B cell (primary cell): ENCODE data around the gene LMAN2. TPM values are rescaled to one million over a fixed set of nuclear protein-coding genes. Genes with fewer than 3 reads are reported as not detected.

Source experiments
- ATAC-seq: fragments of 200-7000 bp; cut with Tn5 transposase; one replicate; pipeline ENCODE4 v1.10.0; 2021; ENCODE audit warnings: low read depth, mild to moderate bottlenecking, moderate number of reproducible peaks, moderate library complexity
- CTCF ChIA-PET: fragments of 350-600 bp; sonication (Branson Sonifier 250); formaldehyde crosslinking; loops from one replicate; lab custom pipeline; 2021; ENCODE audit warnings: antibody characterized with exemption, inconsistent platforms; lab: Charles Lee
- POLR2A ChIA-PET: fragments of 350-600 bp; sonication (Branson Sonifier 250); formaldehyde crosslinking; loops from one replicate; lab custom pipeline; 2021; ENCODE audit warnings: antibody characterized with exemption; lab: Charles Lee
- DNase-seq: peaks from one replicate; pipeline ENCODE4 v3.0.0; 2013
- H2AFZ ChIP-seq: 2 replicates; pipeline ENCODE4 v1.6.1; 2012; ENCODE audit warnings: mild to moderate bottlenecking, low read depth, low read length; ENCODE audit not compliant: insufficient read depth, poor library complexity, severe bottlenecking
- H3K27ac ChIP-seq, 2 donors: 1 replicate in 1 of 2; 2 replicates in 1 of 2; pipeline ENCODE4 v1.5.1; 2012 to 2013; ENCODE audit warnings: low read length in 2 of 2, mild to moderate bottlenecking in 2 of 2, moderate library complexity in 1 of 2
- H3K27me3 ChIP-seq, 4 experiments: fragments of 200-600 bp in 1 of 4; sonication (generic) in 1 of 4; replicated peaks in 1 of 4; 1 replicate in 2 of 4; 2 replicates in 2 of 4; pipeline versions ENCODE4 v1.6.1 to v1.7.0; 2013 to 2016; ENCODE audit warnings: low read length in 3 of 4, mild to moderate bottlenecking in 2 of 4, mixed read lengths in 1 of 4, moderate library complexity in 1 of 4; ENCODE audit not compliant: insufficient read depth in 4 of 4, control insufficient read depth in 3 of 4; ENCODE audit errors: control extremely low read depth in 1 of 4
- H3K36me3 ChIP-seq, 2 experiments: replicated peaks in 1 of 2; 1 replicate in 1 of 2; 2 replicates in 1 of 2; pipeline versions ENCODE4 v1.6.1 to v1.7.1; 2013; ENCODE audit warnings: low read length in 1 of 2; ENCODE audit not compliant: insufficient read depth in 2 of 2, control insufficient read depth in 1 of 2; ENCODE audit errors: control extremely low read depth in 1 of 2, extremely low read depth in 1 of 2
- H3K4me1 ChIP-seq, 2 donors: fragments of 200-600 bp in 1 of 2; sonication (generic) in 1 of 2; 1 replicate in 1 of 2; 2 replicates in 1 of 2; pipeline versions ENCODE4 v1.5.1 to v1.6.1; 2013 to 2017; ENCODE audit warnings: low read length in 2 of 2; ENCODE audit not compliant: control insufficient read depth in 2 of 2, insufficient read depth in 2 of 2
- H3K4me2 ChIP-seq: replicated peaks from 2 replicates; pipeline ENCODE3; 2012; ENCODE audit warnings: mild to moderate bottlenecking, low read depth, low read length; ENCODE audit not compliant: poor library complexity, severe bottlenecking
- H3K4me3 ChIP-seq, 5 experiments: fragments of 200-600 bp in 1 of 5; sonication (generic) in 1 of 5; 1 replicate in 3 of 5; 2 replicates in 2 of 5; pipeline versions ENCODE4 v1.5.1 to v1.7.0; 2011 to 2016; ENCODE audit warnings: low read length in 4 of 5, mild to moderate bottlenecking in 4 of 5, low read depth in 2 of 5, control low read depth in 1 of 5, moderate library complexity in 1 of 5; ENCODE audit not compliant: insufficient read depth in 1 of 5; ENCODE audit errors: control extremely low read depth in 1 of 5, extremely low read depth in 1 of 5
- H3K79me2 ChIP-seq: fragments of 200-600 bp; sonication (generic); one replicate; pipeline ENCODE4 v1.6.0; 2016; ENCODE audit warnings: low read length; ENCODE audit not compliant: control insufficient read depth, insufficient read depth
- H3K9ac ChIP-seq: fragments of 200-600 bp; sonication (generic); 2 replicates; pipeline ENCODE4 v1.6.1; 2017; ENCODE audit warnings: mild to moderate bottlenecking, low read length, moderate library complexity
- H3K9me3 ChIP-seq, 3 donors: one replicate each; pipeline versions ENCODE4 v1.6.1 to v1.7.1; 2013; ENCODE audit warnings: low read length in 2 of 3; ENCODE audit not compliant: control insufficient read depth in 2 of 3, insufficient read depth in 1 of 3; ENCODE audit errors: control extremely low read depth in 1 of 3
- H4K20me1 ChIP-seq: 2 replicates; pipeline ENCODE4 v1.6.0; 2012; ENCODE audit warnings: mild to moderate bottlenecking, low read length; ENCODE audit not compliant: insufficient read depth, control insufficient read depth, poor library complexity, severe bottlenecking
- H3K27ac Mint-ChIP-seq: one replicate; pipeline ENCODE4 v1.8.0; 2021; ENCODE audit warnings: mixed read lengths
- H3K27me3 Mint-ChIP-seq: one replicate; pipeline ENCODE4 v1.8.0; 2021; ENCODE audit warnings: mixed read lengths
- H3K4me1 Mint-ChIP-seq: one replicate; pipeline ENCODE4 v1.8.0; 2021; ENCODE audit warnings: mixed read lengths
- H3K4me3 Mint-ChIP-seq: one replicate; pipeline ENCODE4 v1.8.0; 2021; ENCODE audit warnings: mixed read lengths
- H3K9me3 Mint-ChIP-seq: one replicate; pipeline ENCODE4 v1.8.0; 2022; ENCODE audit warnings: mixed read lengths; ENCODE audit not compliant: insufficient read depth
- EZH2 ChIP-seq: IDR thresholded peaks from 2 replicates; pipeline ENCODE4 v1.6.1; 2012; ENCODE audit warnings: borderline replicate concordance, low read depth, mild to moderate bottlenecking, moderate library complexity, low read length; ENCODE audit not compliant: insufficient read depth, poor library complexity, severe bottlenecking
- WGBS: methylation state at CpG from one replicate; pipeline ENCODE4 v1.1.5; 2013; ENCODE audit warnings: missing lambda C conversion rate; ENCODE audit not compliant: insufficient coverage; 5-methylcytosine and 5-hydroxymethylcytosine counted together
- intact Hi-C: fragments of 100-400 bp; cut with micrococcal nuclease; formaldehyde crosslinking; loops from one replicate; pipeline ENCODE4 v1.10.0; 2022
- polyA plus RNA-seq: library from polyadenylated mRNA; depleted of rRNA; stranded (reverse); fragments of >200 nt; gene quantifications from 2 replicates; pipeline ENCODE4 v1.2.3, GENCODE V29; 2012
- total RNA-seq, 2 donors: library from RNA; stranded (reverse); fragments of 120-200 nt in 1 of 2; gene quantifications; 1 replicate in 1 of 2; 2 replicates in 1 of 2; pipeline versions ENCODE4 v1.2.3 to v1.2.4, GENCODE V29; 2013 to 2022
- TF ChIP-seq, protein P1 (sequence below): fragments of 200-600 bp; IDR thresholded peaks from one replicate; pipeline ENCODE4 v1.8.0; 2022; ENCODE audit warnings: antibody characterized with exemption, mild to moderate bottlenecking

LMAN2 gene
- total and polyA plus RNA-seq, 2 donors (not counting 1 experiment from before 2014, with no cell fraction given): 99.4 to 123 TPM

DNA sequence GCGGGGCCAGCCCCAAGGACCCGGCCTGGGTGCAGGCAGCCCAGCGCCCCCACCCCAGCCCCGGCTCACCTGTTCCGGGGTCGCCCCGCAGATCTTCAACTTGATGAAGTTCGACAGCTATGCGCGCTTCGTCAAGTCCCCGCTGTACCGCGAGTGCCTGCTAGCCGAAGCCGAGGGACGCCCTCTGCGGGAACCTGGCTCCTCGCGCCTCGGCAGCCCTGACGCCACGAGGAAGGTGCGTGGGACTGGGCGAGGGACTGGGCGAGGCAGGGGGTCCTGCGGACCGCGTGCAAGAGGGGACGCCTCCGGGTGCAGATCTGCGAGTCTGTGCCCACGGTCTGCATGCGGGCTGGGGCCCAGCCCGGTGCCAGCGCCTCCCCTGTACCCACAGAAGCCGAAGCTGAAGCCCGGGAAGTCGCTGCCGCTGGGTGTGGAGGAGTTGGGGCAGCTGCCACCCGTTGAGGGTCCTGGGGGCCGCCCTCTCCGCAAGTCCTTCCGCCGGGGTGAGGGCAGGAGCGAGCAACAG, 15.9 kb upstream of the LMAN2 start:
- no peak overlapping the region for H3K9ac ChIP-seq
- peaks cover 96% of the 10 kb centered on the region for H4K20me1 ChIP-seq
- no peak overlapping the region for H3K27ac Mint-ChIP-seq
- no peak for TF ChIP-seq EZH2
- TF ChIP-seq, protein P1, sequence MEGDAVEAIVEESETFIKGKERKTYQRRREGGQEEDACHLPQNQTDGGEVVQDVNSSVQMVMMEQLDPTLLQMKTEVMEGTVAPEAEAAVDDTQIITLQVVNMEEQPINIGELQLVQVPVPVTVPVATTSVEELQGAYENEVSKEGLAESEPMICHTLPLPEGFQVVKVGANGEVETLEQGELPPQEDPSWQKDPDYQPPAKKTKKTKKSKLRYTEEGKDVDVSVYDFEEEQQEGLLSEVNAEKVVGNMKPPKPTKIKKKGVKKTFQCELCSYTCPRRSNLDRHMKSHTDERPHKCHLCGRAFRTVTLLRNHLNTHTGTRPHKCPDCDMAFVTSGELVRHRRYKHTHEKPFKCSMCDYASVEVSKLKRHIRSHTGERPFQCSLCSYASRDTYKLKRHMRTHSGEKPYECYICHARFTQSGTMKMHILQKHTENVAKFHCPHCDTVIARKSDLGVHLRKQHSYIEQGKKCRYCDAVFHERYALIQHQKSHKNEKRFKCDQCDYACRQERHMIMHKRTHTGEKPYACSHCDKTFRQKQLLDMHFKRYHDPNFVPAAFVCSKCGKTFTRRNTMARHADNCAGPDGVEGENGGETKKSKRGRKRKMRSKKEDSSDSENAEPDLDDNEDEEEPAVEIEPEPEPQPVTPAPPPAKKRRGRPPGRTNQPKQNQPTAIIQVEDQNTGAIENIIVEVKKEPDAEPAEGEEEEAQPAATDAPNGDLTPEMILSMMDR: no peak
- H3K27ac ChIP-seq: no peak overlapping the region
- no peaks in the 10 kb centered on the region for H3K9me3 ChIP-seq
- no peaks in the 10 kb centered on the region for H3K9me3 Mint-ChIP-seq
- H3K4me1 ChIP-seq: peaks cover 39 to 55% of the 10 kb centered on the region in 2 donors
- no peak overlapping the region for H3K4me3 Mint-ChIP-seq
- ChIA-PET CTCF (interaction anchor here (0.9 to 1.2 kb wide), 2 partner anchors 23 to 254 kb away, joined by 4 to 5 read pairs; no protein-coding TSS in a partner anchor), POLR2A (no interaction called here)
- H3K27me3 ChIP-seq: no peaks in the 10 kb centered on the region
- no peak overlapping the region for H2AFZ ChIP-seq
- ATAC-seq (no peak), DNase-seq (no peak)
- no peak overlapping the region for H3K4me3 ChIP-seq
- H3K4me1 Mint-ChIP-seq: peaks cover 54% of the 10 kb centered on the region
- no peaks in the 10 kb centered on the region for H3K27me3 Mint-ChIP-seq
- intact Hi-C loops: no loop called here
- no peak overlapping the region for H3K4me2 ChIP-seq
- peaks cover 42% of the 10 kb centered on the region for H3K79me2 ChIP-seq
- H3K36me3 ChIP-seq: peaks cover 0 to 60% of the 10 kb centered on the region in 2 experiments
- 97% methylated on average over 36 of the region's 46 CpGs for WGBS

DNA sequence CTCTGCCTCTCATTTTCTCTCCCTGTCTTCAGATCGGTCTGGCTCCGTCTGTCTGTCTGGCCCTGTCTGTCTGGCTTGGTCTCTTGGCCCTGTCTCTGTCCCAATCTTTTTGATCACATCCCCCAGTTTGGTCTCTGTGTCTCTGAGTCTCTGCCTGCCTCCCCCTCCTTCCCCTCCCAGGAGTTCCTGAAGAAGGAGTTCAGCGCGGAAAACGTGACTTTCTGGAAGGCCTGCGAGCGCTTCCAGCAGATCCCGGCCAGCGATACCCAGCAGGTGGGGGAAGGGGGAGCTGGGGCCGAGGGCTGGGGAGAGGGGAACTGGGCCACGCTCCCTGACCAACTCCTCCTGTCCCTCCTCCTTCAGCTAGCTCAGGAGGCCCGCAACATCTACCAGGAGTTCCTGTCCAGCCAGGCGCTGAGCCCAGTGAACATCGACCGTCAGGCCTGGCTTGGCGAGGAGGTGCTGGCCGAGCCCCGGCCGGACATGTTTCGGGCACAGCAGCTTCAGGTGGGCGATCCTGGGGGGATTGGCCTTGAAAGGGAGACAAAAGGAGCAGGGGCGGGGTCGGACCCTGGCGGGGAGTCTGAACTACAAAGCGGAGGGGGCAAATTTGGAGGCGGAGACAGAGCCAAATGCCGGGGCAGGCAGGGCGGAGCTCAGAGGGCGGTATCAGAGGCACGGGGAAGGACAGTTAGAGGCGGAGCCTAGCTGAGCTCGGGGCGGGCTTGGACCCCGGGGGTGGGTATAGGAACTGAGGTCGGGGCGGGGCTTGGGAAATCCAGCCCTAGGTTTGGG, 15.3 kb upstream of the LMAN2 start:
- peaks cover 0 to 53% of the 10 kb centered on the region in 2 experiments for H3K36me3 ChIP-seq
- H3K9ac ChIP-seq: no peak overlapping the region
- TF ChIP-seq, protein P1: no peak
- TF ChIP-seq EZH2: no peak
- no peak for DNase-seq
- peaks cover 47% of the 10 kb centered on the region for H3K79me2 ChIP-seq
- peaks cover 54% of the 10 kb centered on the region for H3K4me1 Mint-ChIP-seq
- peaks cover 96% of the 10 kb centered on the region for H4K20me1 ChIP-seq
- WGBS: 96% methylated on average over 20 of the region's 36 CpGs
- no peak overlapping the region for H3K27ac ChIP-seq
- POLR2A ChIA-PET: no interaction called here
- H3K9me3 ChIP-seq: no peaks in the 10 kb centered on the region
- no peak overlapping the region for H3K4me3 ChIP-seq
- H3K4me3 Mint-ChIP-seq: no peak overlapping the region
- intact Hi-C loops: no loop called here
- H3K27ac Mint-ChIP-seq: no peak overlapping the region
- CTCF ChIA-PET: interaction anchor here (0.9 to 3.3 kb wide), 3 partner anchors 24 to 253 kb away, joined by 4 to 9 read pairs (median 5); no protein-coding TSS in a partner anchor
- H3K9me3 Mint-ChIP-seq: no peaks in the 10 kb centered on the region
- H3K4me2 ChIP-seq: no peak overlapping the region
- H3K4me1 ChIP-seq: peaks cover 40 to 55% of the 10 kb centered on the region in 2 donors
- no peaks in the 10 kb centered on the region for H3K27me3 ChIP-seq
- ATAC-seq: no peak
- H2AFZ ChIP-seq: no peak overlapping the region
- no peaks in the 10 kb centered on the region for H3K27me3 Mint-ChIP-seq
